Activated CD4-positive, alpha-beta T cell treated with anti-CD3 and anti-CD28 coated beads, Interleukin-2, amount 10 ng/mL, durations not matched to agents 24 days and 14 days (primary cell): Measurements from ENCODE around the gene PRPF38B. TPM values are rescaled to one million over a fixed set of nuclear protein-coding genes. Genes with fewer than 3 reads are reported as not detected.
A peak's percentile ranks its signal among the peaks of the same experiment; 100 is the strongest.
"Not testable (repeated sequence)": the region's sequence is repeated elsewhere in the genome, so short reads cannot be mapped to it uniquely, and the experiment has no call there.

Experiments used
- DNase-seq: peaks from one replicate; pipeline ENCODE4 v3.0.0; 2022
- H3K27ac Mint-ChIP-seq: one replicate; pipeline ENCODE4 v1.8.0; 2022; ENCODE audit warnings: mild to moderate bottlenecking, mixed read lengths
- H3K27me3 Mint-ChIP-seq: one replicate; pipeline ENCODE4 v1.8.0; 2022; ENCODE audit warnings: mixed read lengths
- H3K36me3 Mint-ChIP-seq: one replicate; pipeline ENCODE4 v1.8.0; 2022; ENCODE audit warnings: low read depth, mild to moderate bottlenecking, mixed read lengths
- H3K4me1 Mint-ChIP-seq: one replicate; pipeline ENCODE4 v1.8.0; 2021; ENCODE audit warnings: mixed read lengths
- H3K4me3 Mint-ChIP-seq: one replicate; pipeline ENCODE4 v1.8.0; 2022; ENCODE audit warnings: mild to moderate bottlenecking, moderate library complexity, mixed read lengths
- H3K9me3 Mint-ChIP-seq: one replicate; pipeline ENCODE4 v1.8.0; 2021; ENCODE audit warnings: mixed read lengths
- intact Hi-C: fragments of 100-400 bp; cut with micrococcal nuclease; formaldehyde crosslinking; loops from one replicate; pipeline ENCODE4 v1.15.1; 2023
- total RNA-seq: library from RNA; stranded (reverse); gene quantifications from 2 replicates; pipeline ENCODE4 v1.2.3, GENCODE V29; 2022

Gene PRPF38B
- total RNA-seq, 1 donor from 2014 or later: 89.2 TPM

- peak; percentile 94 for DNase-seq
- H3K27me3 Mint-ChIP-seq: peaks cover 10% of the 10 kb centered on the region
Measured at GRCh38 chr1:108692724-108693655, 880 bp downstream of the PRPF38B start.

GRCh38 chr1:108695535-108695934 lies 3.4 kb downstream of the PRPF38B start:
- Mint-ChIP-seq H3K36me3 (peaks cover 78% of the 10 kb centered on the region), H3K4me1 (peaks cover 44% of the 10 kb centered on the region), H3K27me3 (no peaks in the 10 kb centered on the region), H3K27ac (peak overlapping the region; percentile 60), H3K4me3 (peak overlapping the region; percentile 79), H3K9me3 (no peaks in the 10 kb centered on the region)
- intact Hi-C loops: loop anchor here (10.0 kb wide), 2 partner anchors 269 to 419 kb away; partner anchors contain the start of genes CLCC1 and ELAPOR1
- no peak for DNase-seq

More at GRCh38 chr1:108692724-108693655, 880 bp downstream of the PRPF38B start:
- Mint-ChIP-seq H3K27ac (peak overlapping the region; percentile 100), H3K4me1 (peaks cover 30% of the 10 kb centered on the region), H3K9me3 (no peaks in the 10 kb centered on the region), H3K4me3 (peak overlapping the region; percentile 99), H3K36me3 (peaks cover 53% of the 10 kb centered on the region)
- intact Hi-C loops: loop anchor here (1.0 to 10.0 kb wide), 8 partner anchors 11 to 422 kb away; partner anchors contain the start of genes CLCC1, EEIG2, ELAPOR1 and GPSM2

DNA sequence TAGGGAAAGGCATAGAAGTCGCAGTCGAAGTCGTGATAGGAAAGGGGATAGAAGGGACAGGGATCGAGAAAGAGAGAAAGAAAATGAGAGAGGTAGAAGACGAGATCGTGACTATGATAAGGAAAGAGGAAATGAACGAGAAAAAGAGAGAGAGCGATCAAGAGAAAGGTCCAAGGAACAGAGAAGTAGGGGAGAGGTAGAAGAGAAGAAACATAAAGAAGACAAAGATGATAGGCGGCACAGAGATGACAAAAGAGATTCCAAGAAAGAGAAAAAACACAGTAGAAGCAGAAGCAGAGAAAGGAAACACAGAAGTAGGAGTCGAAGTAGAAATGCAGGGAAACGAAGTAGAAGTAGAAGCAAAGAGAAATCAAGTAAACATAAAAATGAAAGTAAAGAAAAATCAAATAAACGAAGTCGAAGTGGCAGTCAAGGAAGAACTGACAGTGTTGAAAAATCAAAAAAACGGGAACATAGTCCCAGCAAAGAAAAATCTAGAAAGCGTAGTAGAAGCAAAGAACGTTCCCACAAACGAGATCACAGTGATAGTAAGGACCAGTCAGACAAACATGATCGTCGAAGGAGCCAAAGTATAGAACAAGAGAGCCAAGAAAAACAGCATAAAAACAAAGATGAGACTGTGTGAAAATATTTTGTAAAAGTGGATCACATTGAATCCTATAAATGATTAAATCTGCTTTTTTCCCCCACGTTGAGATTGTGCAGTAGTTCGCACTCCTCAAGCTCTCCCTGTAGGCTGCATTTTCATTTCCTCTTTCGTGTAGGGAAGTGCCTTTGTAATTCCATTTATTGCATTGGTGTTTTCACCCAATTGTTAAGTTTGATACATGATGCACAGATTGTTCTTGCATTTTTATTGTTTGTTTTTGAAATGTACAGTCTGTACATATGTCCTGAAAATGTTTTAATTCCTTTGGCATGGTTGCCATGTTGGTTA lies 7.5 kb downstream of the PRPF38B start:
- DNase-seq: peak; percentile 54
- peak overlapping the region; percentile 78 for H3K4me3 Mint-ChIP-seq
- H3K9me3 Mint-ChIP-seq: no peaks in the 10 kb centered on the region
- intact Hi-C loops: loop anchor here (10.0 kb wide), 2 partner anchors 265 to 415 kb away; partner anchors contain the start of genes CLCC1 and ELAPOR1
- H3K27me3 Mint-ChIP-seq: no peaks in the 10 kb centered on the region
- H3K27ac Mint-ChIP-seq: peak overlapping the region; percentile 79
- H3K4me1 Mint-ChIP-seq: peaks cover 34% of the 10 kb centered on the region
- H3K36me3 Mint-ChIP-seq: peaks cover 68% of the 10 kb centered on the region

GRCh38 chr1:108701176-108701849 lies 9.2 kb downstream of the PRPF38B start:
- peak; percentile 48 for DNase-seq
- intact Hi-C loops: no loop called here
- Mint-ChIP-seq H3K27ac (no peak overlapping the region), H3K4me1 (peaks cover 34% of the 10 kb centered on the region), H3K9me3 (no peaks in the 10 kb centered on the region), H3K4me3 (no peak overlapping the region), H3K36me3 (peaks cover 55% of the 10 kb centered on the region), H3K27me3 (no peaks in the 10 kb centered on the region)

DNA sequence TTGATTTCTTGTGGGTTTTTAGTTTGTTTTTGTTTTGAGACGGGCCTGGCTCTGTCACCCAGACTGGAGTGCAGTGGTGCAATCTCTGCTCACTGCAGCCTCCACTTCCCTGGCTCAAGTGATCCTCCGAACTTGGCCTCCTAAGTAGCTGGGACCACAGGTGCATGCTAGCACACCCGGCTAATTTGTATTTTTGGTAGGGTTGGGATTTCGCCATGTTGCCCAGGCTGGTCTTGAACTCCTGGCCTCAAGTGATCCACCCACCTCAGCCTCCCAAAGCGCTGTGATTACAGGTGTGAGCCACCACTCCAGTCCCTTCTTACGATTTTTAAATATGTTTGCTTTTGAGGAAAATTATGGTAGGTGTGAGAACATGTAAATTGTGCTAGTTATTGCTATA lies 10.0 kb downstream of the PRPF38B start:
- H3K27ac Mint-ChIP-seq, H3K27me3 Mint-ChIP-seq, H3K4me3 Mint-ChIP-seq, H3K9me3 Mint-ChIP-seq, intact Hi-C loops: not testable (repeated sequence)
- Mint-ChIP-seq H3K4me1 (peaks cover 34% of the 10 kb centered on the region), H3K36me3 (peaks cover 47% of the 10 kb centered on the region)
- DNase-seq: peak; percentile 54

DNA sequence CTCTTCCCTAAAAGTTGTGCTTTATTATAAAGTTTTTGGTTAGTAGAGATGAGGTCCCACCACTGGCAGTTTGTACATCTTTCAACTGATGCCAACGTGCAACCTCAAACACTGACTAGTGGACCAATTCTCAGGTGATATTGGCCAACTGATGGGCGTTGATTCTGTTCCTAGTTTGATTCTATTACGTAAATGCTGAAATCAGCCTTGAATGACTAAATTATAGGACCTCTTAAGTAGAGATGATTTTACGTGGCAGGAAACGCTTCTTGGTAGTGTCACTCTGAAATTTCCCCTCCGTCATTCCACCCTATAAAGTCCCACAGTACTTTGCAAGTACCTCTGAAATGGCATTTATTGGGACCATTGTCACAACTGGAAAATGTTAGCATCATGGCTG lies 11.8 kb downstream of the PRPF38B start:
- no peaks in the 10 kb centered on the region for H3K9me3 Mint-ChIP-seq
- peaks cover 29% of the 10 kb centered on the region for H3K4me1 Mint-ChIP-seq
- DNase-seq: peak; percentile 71
- H3K27ac Mint-ChIP-seq: peak overlapping the region; percentile 87
- H3K27me3 Mint-ChIP-seq: no peaks in the 10 kb centered on the region
- peaks cover 30% of the 10 kb centered on the region for H3K36me3 Mint-ChIP-seq
- intact Hi-C loops: loop anchor here (1.0 to 2.0 kb wide), 3 partner anchors 12 to 57 kb away; partner anchors contain the start of genes PRPF38B and STXBP3
- H3K4me3 Mint-ChIP-seq: peak overlapping the region; percentile 62

DNA sequence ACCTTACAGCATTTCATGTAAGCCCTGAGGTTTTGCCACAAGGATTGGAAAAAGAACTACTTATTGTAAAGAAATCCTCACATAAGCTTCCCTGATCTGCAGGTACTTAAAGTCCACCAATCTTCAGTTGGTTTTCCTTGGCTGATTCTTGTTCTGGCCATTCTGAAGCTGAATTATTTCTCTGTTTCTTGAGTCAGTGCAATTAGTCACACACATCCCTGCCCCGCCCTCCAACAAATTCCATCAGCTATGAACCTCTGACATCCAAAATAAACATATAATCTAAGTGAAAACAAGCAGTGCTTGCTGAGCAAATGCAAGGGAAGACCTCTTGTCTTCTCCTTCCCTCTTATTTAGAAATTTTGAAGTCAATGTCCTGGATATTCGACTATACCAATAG lies 12.4 kb downstream of the PRPF38B start:
- intact Hi-C loops: loop anchor here (1.0 to 2.0 kb wide), 3 partner anchors 12 to 58 kb away; partner anchors contain the start of genes PRPF38B and STXBP3
- no peaks in the 10 kb centered on the region for H3K27me3 Mint-ChIP-seq
- peaks cover 24% of the 10 kb centered on the region for H3K36me3 Mint-ChIP-seq
- H3K27ac Mint-ChIP-seq: peak overlapping the region; percentile 77
- peaks cover 27% of the 10 kb centered on the region for H3K4me1 Mint-ChIP-seq
- no peak overlapping the region for H3K4me3 Mint-ChIP-seq
- H3K9me3 Mint-ChIP-seq: no peaks in the 10 kb centered on the region
- peak; percentile 54 for DNase-seq

- DNase-seq: no peak
- Mint-ChIP-seq H3K9me3 (no peaks in the 10 kb centered on the region), H3K27ac (no peak overlapping the region), H3K4me1 (peaks cover 24% of the 10 kb centered on the region), H3K36me3 (peaks cover 8% of the 10 kb centered on the region), H3K27me3 (peaks cover 1% of the 10 kb centered on the region), H3K4me3 (no peak overlapping the region)
- intact Hi-C loops: loop anchor here (5.0 kb wide), 1 partner anchor 194 kb away; no protein-coding TSS in a partner anchor
Measured at GRCh38 chr1:108706643-108707042, 14.5 kb downstream of the PRPF38B start.

DNA sequence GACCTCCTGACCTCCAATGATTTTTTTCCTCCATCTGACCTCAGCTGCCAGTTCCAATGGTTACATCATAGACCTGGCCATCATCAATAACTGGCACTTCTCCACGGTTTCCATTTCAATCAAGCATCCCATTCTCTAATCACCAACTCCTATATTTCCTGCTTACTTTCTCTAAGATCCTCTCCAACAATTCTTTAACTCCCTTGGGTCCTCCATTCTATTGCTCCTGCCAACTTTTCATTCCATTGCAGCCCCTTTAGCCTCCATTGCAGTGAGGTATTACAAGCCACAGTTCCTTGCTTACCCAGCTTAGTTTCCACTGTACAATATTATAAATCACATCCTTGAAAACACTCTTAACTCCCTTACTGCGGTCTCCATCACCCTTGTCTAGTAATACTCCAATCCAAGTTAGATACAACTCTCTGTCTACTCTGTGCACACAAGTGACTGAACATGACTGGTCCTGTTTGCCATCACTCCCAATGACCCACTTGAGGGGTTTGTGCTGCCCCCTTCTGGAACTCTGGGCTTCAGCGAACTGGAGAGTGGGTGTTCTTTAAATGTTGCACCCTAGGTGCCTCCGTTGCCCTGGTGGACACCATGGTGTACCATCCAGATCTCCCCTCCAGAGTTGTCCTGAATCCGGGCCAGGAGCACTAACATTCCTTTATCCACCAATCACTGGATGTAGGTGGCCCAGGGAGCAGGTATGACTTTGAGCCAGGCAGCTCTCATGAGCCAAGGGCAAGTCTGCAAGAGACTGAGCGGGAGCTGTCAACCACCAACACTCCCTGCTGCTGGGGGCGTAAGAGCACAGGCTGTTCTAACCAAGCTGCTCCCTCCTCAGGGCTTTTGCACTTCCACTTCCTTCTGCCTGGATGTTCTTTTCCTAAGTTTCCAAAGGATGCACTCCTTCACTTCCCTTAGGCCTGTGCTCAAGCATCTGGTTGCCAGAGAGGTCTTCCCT lies 16.9 kb downstream of the PRPF38B start:
- H3K27me3 Mint-ChIP-seq: peaks cover 16% of the 10 kb centered on the region
- peak; percentile 87 for DNase-seq
- no peaks in the 10 kb centered on the region for H3K9me3 Mint-ChIP-seq
- intact Hi-C loops: loop anchor here (5.0 kb wide), 1 partner anchor 197 kb away; no protein-coding TSS in a partner anchor
- H3K36me3 Mint-ChIP-seq: no peaks in the 10 kb centered on the region
- H3K4me3 Mint-ChIP-seq: no peak overlapping the region
- no peak overlapping the region for H3K27ac Mint-ChIP-seq
- H3K4me1 Mint-ChIP-seq: peaks cover 19% of the 10 kb centered on the region

- H3K27ac Mint-ChIP-seq: no peak within 1 kb of the TSS
- intact Hi-C loops: no loop called here
- no peaks in the 10 kb centered on the region for H3K36me3 Mint-ChIP-seq
- DNase-seq: no peak
- peaks cover 13% of the 10 kb centered on the region for H3K4me1 Mint-ChIP-seq
- peaks cover 20% of the 10 kb centered on the region for H3K27me3 Mint-ChIP-seq
- no peaks in the 10 kb centered on the region for H3K9me3 Mint-ChIP-seq
- H3K4me3 Mint-ChIP-seq: no peak within 1 kb of the TSS
Measured at GRCh38 chr1:108712606-108713150, 20.6 kb downstream of the PRPF38B start, which contains the start of gene FNDC7. Gene FNDC7 (plus strand): TSS chr1:108712908. CDS start chr1:108712934, 26 bp downstream.

DNA sequence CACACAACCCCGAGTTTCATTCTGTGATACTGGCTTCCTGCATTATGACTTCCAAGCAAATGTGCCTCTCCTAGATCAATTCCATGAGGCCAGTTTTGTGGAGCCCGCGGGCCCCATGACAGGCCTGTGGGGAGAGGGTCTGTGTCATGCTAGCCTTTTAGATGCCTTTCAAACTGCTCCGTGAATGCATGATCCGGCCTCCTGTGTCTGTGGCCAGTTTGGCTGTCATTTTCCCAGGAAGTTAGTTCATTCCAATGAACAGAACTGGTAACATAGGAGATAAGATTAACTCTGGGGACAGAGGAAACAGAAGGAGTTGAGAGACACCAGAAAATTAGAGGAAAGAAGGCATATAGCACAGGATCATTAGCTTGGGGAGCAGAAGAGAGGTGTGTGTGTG lies 23.8 kb downstream of the PRPF38B start:
- Mint-ChIP-seq H3K27ac (no peak overlapping the region), H3K9me3 (no peaks in the 10 kb centered on the region), H3K36me3 (no peaks in the 10 kb centered on the region), H3K4me3 (no peak overlapping the region), H3K4me1 (peaks cover 2% of the 10 kb centered on the region), H3K27me3 (peaks cover 21% of the 10 kb centered on the region)
- no peak for DNase-seq
- intact Hi-C loops: no loop called here
